Measurements from ENCODE around the gene AGO1. TPM values are rescaled to one million over a fixed set of nuclear protein-coding genes. Genes with fewer than 3 reads are reported as not detected.
"Not testable (repeated sequence)": the region's sequence is repeated elsewhere in the genome, so short reads cannot be mapped to it uniquely, and the experiment has no call there.

The AGO1 gene
- total RNA-seq, 1 donor from 2014 or later = 12.4 TPM

- no peak for DNase-seq (ENCODE audit: low read depth, low spot score)
Observed at GRCh38 chr1:35971601-35972000, 88.6 kb downstream of the AGO1 start.

- not testable (repeated sequence) for DNase-seq (ENCODE audit: low read depth, low spot score)
Observed at GRCh38 chr1:35972631-35973030, 89.6 kb downstream of the AGO1 start.

GRCh38 chr1:35980090-35980489 is 97.1 kb downstream of the AGO1 start:
- no peak for DNase-seq (ENCODE audit: low read depth, low spot score)

Other genes with a start within 250 kb of the AGO1 start
- 28.8 and 31.3 TPM in 2 replicates for gene PSMB2, start 241.7 kb upstream of the AGO1 start, total RNA-seq
- 20.4 and 22.7 TPM in 2 replicates for gene C1orf216, start 164.3 kb upstream of the AGO1 start, total RNA-seq
- 22.7 and 55.6 TPM in 2 replicates for gene CLSPN, start 113.2 kb upstream of the AGO1 start, total RNA-seq
- gene AGO4, start 75.2 kb upstream of the AGO1 start, total RNA-seq = 17.9 and 19.3 TPM in 2 replicates
- 17.1 and 25.3 TPM in 2 replicates for gene AGO3, start 47.9 kb downstream of the AGO1 start, total RNA-seq
- 0.13 and 0.21 TPM in 2 replicates for gene TEKT2, start 200.9 kb downstream of the AGO1 start, total RNA-seq
- 32.6 and 43.5 TPM in 2 replicates for gene ADPRS, start 205.7 kb downstream of the AGO1 start, total RNA-seq
- 3.7 and 5.6 TPM in 2 replicates for gene COL8A2, start 242.0 kb downstream of the AGO1 start, total RNA-seq

All from pulmonary artery endothelial cell (primary cell).